GM18907 (cell line): ENCODE results near the gene ACSM3.
A peak's percentile ranks its signal among the peaks of the same experiment; 100 is the strongest.
"Not testable (repeated sequence)": the region's sequence is repeated elsewhere in the genome, so short reads cannot be mapped to it uniquely, and the experiment has no call there.

Source experiments
- ATAC-seq: cut with Tn5 transposase; IDR thresholded peaks from one replicate; pipeline ENCODE4 v1.9.1; 2021; ENCODE audit warnings: mild to moderate bottlenecking, moderate library complexity; ENCODE audit not compliant: unreplicated experiment

The ACSM3 gene

DNA sequence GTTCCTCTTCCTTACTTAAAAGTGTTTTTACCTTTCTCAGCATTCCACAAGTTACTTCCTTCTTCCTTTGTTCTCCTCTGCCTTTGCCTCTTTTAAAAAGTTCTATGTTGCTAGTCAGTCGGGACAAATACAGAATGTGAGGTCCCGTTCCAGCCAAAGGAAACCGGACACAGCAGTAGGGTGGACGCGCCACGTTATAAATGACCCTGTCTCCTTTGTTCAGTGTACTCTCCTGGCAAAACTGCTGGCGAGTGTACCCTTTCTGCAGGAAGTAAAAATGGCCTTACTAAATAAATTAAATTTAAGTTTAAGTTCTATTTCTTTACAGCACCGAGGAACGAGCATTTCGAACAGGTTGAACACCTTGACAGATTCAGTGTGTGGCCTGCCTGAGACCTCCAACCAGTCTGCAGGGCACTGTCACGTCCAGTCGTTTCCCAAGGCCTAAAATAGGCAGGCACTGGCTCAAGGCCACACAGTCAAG, 41.9 kb downstream of the ACSM3 start:
- not testable (repeated sequence) for ATAC-seq

DNA sequence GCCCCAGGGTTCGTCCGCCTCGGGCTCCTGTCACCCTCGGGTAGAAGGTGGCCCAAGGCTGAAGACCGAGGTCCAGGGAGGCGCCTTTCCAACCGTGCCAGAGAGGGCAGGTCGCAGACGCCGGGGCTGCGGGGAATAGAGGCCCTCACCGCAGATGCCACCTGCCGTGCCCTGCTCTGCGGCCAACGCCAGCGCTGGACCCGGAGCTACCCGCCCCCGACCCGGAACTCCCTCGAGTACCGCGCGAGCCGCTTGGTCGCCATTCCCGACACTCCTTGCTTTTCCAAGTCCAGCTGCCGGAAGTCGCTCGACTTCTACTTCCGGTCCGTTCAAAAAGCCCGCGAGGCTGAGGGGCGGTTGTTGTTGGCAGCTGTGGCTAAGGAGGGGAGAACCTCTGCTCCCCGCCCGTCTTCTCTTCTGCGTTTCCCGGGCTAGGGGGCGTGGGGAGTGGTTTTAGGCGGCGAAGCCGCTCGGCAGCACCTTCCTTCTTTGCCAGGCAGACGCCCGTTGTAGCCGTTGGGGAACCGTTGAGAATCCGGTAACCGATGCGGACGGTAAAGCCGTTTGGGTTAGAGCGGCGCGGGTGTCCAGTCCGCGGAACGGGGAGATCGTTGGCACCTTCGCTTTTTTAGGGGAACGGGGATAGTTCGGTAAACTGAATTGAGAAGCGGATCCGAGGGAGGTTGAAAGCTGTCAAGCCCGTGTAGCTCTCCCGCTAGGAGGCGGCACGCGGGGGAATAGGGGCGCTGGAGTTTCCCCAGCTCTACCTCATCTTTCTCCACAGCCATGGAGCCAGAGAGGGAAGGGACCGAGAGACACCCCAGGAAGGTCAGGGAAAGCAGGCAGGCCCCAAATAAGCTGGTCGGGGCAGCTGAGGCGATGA, 42.6 kb downstream of the ACSM3 start, which contains the start of the genes ERI2 and REXO5:
Gene ERI2, minus strand, starts transcription at position 305 of the 883 bp plus-strand sequence. Its CDS starts 42 bp downstream, at position 263.
Gene REXO5, plus strand, starts transcription at position 360 of the 883 bp plus-strand sequence. Its CDS starts 427 bp downstream, at position 787.
- ATAC-seq = peak; percentile 85

DNA sequence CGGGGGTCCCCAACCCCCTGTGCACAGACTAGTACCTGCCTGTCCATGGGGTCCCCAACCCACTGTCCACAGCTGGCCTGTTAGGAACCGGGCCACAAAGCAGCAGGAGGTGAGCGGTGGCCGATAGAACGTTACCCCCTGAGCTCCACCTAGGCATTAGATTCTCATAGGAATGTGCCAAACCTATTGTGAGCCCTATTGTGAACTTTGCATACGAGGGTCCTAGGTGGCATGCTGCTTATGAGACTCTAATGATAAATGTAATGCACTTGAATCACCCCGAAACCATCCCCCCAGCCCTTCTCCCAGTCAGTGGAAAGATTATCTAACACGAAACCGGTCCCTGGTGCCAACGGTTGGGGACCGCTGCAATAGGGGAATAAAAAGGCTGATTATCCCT, 44.0 kb downstream of the ACSM3 start:
- ATAC-seq = no peak

DNA sequence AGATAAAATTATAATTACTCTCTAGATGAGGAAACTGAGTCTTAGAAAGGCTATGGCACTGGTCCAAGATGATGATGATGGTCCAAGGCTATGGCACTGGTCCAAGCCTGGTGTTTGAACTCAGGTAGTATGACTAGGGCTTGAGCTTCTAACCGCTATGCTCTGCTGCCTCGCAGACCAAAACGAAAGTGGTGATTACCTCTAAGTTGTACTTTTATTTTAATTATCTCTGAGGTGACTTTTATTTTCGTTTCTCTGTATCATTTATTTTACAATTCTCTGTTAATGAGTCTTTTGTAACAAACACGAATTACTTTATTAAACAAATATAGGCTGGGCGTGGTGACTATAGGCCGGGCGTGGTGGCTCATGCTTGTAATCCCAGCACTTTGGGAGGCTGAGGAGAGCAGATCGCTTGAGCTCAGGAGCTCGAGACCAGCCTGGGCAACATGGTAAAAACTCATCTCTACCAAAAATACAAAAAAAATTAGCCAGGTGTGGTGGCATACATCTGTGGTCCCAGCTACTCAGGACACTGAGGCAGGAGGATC, 48.1 kb downstream of the ACSM3 start:
- ATAC-seq = no peak

DNA sequence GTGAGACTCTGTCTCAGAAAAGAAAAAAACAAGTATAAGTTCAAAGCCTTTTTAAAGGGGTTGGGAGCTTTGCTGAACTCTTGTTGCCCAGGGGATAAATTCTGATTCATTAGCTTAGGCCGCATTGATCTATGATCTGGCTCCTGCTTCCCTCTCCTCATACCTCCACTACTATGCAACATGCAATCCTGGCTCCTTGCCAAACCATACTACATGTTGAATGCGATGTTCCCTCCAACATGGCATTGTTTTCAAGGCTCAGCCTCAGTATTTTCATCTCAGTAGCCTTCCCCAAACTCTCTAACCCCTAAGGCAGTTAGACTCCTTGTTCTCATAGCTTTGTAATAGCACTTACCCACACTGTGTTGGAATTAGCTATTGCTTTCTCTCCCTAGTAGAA, 48.7 kb downstream of the ACSM3 start:
- ATAC-seq = no peak

DNA sequence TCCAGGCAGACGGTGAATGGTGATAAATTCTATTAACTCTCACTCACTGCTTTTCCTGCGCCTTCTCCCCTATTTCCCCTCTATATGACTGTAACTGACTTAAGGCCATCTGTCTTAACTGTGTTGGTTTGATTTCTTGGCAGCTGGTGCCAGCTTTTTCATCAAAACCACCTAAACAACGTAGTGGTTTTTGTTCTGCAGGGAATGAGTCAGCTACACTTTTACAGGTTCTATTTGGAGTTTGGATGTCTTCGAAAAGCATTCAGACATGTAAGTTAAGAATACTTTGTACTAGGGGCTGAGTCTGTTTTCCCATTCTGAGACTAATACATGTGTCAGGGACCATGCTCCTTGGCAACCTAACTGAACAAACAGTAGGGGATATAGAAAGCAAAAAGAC, 51.0 kb downstream of the ACSM3 start:
- ATAC-seq = no peak

DNA sequence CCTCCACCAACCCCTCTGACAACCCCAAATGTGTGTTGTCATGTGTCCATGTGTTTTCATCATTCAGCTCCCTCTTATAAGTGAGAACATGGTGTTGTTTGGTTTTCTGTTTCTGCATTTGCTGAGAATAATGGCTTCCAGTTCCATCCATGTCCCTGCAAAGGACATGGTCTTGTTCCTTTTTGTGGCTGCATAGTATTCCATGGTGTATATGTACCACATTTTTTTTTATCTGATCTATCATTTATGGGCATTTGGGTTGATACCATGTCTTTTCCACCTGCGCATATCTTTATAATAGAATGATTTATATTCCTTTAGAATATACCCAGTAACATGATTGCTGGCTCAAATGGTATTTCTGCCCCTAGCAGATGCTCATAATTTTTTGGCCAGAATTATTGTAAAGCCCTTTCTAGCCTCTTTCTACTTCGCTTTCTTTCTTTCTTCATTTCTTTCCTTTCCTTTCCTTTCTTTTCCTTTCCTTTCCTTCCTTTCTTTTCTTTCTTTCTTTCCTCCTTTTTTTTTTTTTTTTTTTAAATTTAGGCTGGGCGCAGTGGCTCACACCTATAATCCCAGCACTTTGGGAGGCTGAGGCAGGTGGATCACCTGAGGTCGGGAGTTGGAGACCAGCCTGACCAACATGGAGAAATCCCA, 55.2 kb downstream of the ACSM3 start:
- no peak for ATAC-seq

DNA sequence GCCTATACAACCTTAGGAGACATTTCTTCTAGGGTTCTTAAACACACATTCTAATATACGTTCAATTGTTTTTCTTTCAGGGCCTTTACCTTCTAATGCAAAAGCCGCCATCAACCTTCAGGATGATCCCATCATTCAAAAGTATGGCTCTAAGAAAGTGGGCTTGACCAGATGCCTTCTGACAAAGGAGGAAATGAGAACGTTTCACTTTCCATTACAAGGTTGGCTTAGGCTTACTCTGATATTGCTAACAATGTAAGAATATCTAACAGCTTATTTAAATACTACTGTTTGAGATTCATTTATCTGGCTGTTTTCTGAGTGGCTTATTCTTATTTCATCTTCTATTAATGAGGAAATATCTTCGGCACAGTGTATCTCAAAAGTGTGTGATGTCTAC, 57.9 kb downstream of the ACSM3 start:
- ATAC-seq = no peak

DNA sequence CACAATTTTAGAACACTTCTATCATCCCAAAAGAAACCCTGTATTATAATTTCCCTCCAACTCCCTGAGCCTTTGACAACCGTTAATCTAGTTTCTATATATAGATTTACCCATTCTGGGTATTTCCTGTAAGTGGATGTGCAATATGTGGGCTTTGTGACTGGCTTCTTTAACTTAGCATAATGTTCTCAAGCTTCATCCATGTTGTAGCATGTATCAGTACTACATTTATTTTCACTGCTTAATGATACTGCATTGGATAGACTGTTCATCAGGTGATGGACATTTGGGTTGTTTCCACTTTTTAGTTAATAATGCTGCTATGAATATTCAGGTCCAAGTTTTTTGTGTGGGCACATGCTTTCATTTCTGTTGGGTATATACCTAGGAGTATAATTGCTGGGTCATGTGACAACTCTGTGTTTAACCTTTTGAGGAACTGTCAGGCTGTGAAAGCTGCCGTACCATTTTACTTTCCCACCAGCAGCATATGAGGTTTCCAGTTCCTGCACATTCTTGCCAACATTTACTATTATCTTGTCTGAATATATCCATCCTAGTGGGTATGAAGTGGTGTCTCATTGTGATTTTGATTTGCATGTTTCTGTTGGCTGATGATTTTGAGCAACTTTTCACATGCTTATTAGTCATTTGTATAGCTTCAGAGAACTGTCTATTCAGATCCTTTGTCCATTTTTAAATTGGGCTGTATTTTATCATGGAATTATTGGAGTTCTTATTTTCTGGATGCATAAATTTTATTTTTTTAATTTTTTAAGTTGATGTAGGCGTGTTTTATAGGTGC, 58.9 kb downstream of the ACSM3 start:
- no peak for ATAC-seq

DNA sequence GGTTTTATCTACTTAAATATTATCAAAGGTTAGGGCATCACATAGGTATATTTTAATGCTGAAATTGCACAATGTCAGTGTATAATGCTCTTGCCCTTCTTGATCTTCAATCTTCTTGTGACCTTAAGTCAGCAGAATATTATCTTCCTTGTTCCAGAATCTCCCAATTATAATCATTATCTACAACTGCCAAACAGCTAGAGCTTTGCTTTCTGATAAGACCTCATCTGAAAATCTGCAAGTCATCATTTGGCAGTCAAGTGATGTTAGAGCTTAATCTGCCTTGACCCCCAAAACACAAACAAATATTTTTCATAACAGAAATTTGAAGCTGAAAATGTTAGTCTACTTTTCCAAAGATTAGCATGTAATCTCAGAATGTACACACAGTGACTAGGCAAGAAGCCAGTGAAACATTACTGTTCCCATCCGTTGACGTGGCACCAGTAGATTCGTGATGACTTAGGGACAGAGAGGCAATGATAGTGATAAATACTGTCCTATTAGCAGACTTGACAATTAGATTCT, 62.3 kb downstream of the ACSM3 start:
- ATAC-seq = no peak

DNA sequence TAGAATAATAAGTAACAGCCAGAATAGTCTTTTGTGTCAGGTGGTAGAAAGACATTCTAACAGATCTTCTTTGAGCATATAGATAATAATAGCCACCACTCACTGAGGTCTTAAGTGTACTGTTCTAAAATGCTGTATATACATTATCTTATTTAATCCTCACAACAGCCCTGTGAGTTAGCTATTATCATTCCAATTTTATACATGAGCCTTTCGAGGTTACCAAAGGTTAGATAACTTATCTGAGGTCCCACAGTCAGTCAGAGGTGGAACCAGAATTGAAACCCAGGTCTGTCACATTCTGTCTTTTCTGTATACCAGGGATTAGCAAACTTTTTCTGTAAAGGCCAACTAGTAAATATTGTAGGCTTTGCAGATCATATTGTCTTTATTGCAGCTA, 65.7 kb downstream of the ACSM3 start:
- ATAC-seq = no peak

DNA sequence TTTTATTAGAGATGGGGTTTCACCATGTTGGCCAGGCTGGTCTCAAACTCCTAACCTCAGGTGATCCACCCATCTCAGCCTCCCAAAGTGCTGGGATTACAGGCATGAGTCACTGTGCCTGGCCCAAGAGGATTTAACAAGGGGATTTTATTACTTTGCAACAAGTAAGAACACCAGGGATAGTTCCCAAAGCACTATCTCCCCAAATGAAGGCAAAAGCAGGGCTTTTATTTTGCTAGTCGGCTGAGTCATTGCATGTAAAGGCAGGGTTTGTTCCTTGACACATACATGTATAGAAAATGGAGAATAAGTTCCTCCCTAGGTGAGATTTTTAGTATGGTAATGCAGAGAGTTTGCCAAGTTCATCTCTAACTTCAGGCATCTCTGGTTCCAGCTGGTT, 66.6 kb downstream of the ACSM3 start:
- no peak for ATAC-seq

DNA sequence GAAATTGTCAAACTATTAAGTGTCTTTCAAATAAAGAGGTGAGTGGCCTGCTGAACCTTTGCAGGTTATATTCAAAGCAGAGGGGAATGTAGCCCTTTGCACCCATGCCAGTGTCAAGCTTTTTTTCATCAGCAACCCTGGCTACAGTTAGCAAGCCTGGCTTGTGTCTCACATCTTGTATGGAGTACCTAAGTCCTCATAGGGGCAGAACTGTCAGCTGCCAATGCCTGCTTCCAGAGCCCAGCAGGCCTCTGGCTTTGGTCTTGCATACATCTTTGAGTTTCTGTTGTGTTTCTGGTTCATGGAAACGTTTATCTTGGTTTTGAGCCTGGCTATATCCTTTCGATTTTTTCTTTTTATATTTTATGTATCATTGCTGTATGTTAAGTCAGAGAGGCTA, 69.3 kb downstream of the ACSM3 start:
- ATAC-seq = no peak

DNA sequence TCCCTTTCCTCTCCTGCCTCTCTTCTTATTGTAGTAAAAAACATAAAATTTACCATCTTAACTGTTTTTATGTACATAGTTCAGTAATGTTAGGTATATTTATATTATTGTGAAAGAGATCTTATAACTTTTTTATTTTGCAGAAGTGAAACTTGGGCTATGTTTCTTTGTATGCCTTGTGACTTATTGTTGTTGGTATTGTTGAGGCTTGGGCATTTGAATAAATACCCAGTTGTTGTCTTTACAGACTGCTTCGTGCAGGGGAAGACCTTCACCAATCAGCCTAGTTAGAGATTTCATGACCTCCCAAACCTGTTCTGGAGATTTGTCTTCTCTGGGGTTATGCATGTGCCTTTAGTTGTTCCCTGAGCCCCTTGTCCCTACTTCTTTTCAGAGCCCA, 74.4 kb downstream of the ACSM3 start:
- no peak for ATAC-seq

DNA sequence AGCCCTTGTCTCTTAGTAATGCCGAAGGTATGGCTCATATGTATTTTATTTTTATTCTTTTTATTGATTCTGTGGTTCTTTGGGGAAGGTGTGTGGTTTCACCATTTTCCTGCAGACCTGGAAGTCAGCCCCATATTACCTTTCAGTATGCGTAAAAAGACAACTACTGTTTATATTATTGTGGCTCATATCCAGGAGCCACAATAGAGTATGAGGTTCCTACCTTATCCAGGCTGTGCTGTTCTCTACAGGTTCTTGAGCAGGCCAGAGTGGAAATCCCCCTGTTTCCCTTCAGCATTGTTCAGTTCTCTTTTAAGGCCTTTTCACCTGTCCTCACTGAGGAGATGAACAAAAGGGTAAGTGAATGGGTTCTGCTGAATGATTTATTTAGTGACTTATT, 75.7 kb downstream of the ACSM3 start:
- no peak for ATAC-seq

DNA sequence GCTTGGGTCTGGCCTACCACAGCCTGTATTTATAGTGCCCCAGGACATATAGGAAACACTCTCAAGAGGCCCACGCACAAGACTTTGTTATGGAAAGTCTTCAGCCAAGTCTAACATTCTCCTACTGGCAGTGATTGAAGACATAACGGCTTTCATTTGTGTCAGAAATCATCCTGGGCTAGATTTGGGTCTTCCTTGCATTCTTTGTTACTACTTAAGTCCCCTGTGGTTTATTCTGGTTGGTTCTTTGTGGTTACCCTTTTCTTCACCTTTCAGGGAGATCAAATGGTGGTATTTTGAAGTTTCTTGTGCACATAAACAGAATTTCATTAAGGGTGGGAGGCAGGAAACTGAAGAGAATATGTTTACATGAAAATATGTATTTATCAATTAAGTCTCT, 80.2 kb downstream of the ACSM3 start:
- no peak for ATAC-seq

DNA sequence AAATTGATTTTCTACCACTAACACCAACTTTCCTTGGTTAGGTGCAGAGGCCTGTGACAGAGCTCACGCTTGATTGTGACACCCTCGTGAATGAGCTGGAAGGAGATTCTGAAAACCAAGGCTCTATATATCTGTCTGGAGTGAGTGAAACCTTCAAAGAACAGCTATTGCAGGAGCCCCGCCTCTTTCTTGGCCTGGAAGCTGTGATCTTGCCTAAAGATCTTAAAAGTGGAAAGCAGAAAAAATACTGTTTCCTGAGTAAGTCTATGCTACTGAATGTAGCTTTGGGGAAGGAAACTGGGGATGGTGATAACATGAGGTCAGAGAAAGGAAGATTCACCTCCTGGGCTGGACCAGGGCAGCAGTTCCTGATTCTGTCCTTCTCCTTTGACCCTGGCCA, 80.8 kb downstream of the ACSM3 start:
- ATAC-seq = no peak

DNA sequence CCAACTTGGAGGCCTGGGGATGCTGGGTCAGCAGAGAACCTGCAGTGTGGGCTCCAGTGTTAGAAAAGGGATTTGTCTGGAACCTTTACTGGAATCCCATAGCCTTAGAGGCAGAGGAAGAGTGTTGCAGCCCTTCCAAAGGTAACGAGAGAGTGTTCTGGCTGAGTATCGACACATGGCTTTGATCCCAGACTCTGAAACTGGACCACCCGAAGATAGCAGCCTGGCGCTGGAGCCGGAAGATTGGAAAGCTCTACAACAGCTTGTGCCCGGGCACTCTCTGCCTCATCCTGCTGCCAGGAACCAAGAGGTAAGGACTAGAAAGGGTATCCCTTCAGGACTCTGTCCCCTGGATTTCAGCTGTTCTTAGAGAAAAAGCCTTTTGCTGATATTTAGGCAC, 82.2 kb downstream of the ACSM3 start:
- ATAC-seq = no peak

DNA sequence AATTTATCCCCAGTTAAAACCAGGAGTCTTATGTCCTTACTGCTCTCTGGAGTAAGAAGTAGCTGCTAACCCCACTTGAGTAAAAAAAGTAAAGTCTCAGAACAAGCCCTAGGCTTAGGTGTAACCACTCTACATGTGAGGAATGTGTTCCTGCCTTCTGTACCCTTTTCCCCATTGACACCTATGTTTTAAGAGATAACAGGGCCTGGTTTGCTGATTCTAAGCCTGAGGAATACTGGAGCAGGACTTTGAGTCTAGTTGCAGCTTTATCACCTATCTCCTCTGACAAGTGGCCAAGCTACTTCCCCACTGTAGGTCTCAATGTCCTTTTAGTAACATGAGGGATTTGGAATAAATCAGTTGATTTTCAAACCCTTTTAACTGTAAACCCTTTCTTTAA, 82.7 kb downstream of the ACSM3 start:
- no peak for ATAC-seq
